Endothelial cell of umbilical vein (primary cell): Measurements from ENCODE around the gene ACMSD. TPM values are rescaled to one million over a fixed set of nuclear protein-coding genes. Genes with fewer than 3 reads are reported as not detected.

Experiments used
- BruUV-seq: library from RNA; stranded (reverse); fragments of 400-500 nt; replicated peaks from 2 replicates; lab custom pipeline; 2021; lab: Mats Ljungman, UMichigan
- CTCF ChIA-PET: fragments of 300-600, 350-600 bp; sonication (Branson Sonifier 250); formaldehyde crosslinking; loops from one replicate; lab custom pipeline; 2021; ENCODE audit warnings: antibody characterized with exemption, inconsistent platforms; lab: Charles Lee
- POLR2A ChIA-PET: fragments of 300-600, 350-600 bp; sonication (Branson Sonifier 250); formaldehyde crosslinking; loops from one replicate; lab custom pipeline; 2021; ENCODE audit warnings: antibody characterized with exemption, inconsistent platforms; lab: Charles Lee
- DNase-seq: peaks from one replicate; pipeline ENCODE4 v3.0.0-alpha.2; 2011; ENCODE audit warnings: low read depth, low spot score
- FAIRE-seq: peaks from 2 replicates; lab custom pipeline; 2011; peaks lifted over from hg19 to GRCh38; lab: Jason Lieb, UNC
- H2AFZ ChIP-seq: 2 replicates; pipeline ENCODE4 v1.6.0; 2012; ENCODE audit warnings: low read depth, low read length, control low read depth, inconsistent platforms
- H3K27ac ChIP-seq: 2 replicates; pipeline ENCODE4 v1.5.1; 2011; ENCODE audit warnings: low read depth, mild to moderate bottlenecking, control low read depth, low read length, moderate library complexity; ENCODE audit not compliant: insufficient read depth
- H3K27me3 ChIP-seq, 2 experiments: 2 replicates each; pipeline versions ENCODE4 v1.6.0 to v1.6.1; 2011; ENCODE audit warnings: low read length in 2 of 2, mixed read lengths in 1 of 2; ENCODE audit not compliant: control insufficient read depth in 2 of 2, insufficient read depth in 2 of 2
- H3K36me3 ChIP-seq, 2 experiments: 2 replicates in 1 of 2; 3 replicates in 1 of 2; pipeline ENCODE4 v1.5.1; 2011; ENCODE audit warnings: low read length in 2 of 2, mild to moderate bottlenecking in 1 of 2, moderate library complexity in 1 of 2; ENCODE audit not compliant: control insufficient read depth in 2 of 2, insufficient read depth in 2 of 2; ENCODE audit errors: extremely low read depth in 1 of 2
- H3K4me1 ChIP-seq: 3 replicates; pipeline ENCODE4 v1.5.1; 2011; ENCODE audit warnings: mild to moderate bottlenecking, low read length; ENCODE audit not compliant: control insufficient read depth, insufficient read depth; ENCODE audit errors: extremely low read depth
- H3K4me2 ChIP-seq: 2 replicates; pipeline ENCODE4 v1.6.1; 2011; ENCODE audit warnings: low read length, control low read depth, mixed read lengths; ENCODE audit not compliant: insufficient read depth
- H3K4me3 ChIP-seq, 3 experiments: fragments of 200-600 bp in 1 of 3; sonication (generic), shearing (Covaris generic) in 1 of 3; replicated peaks in 1 of 3; 2 replicates each; pipeline ENCODE4 v1.5.1; 2011 to 2016; ENCODE audit warnings: control low read depth in 3 of 3, low read length in 3 of 3, mild to moderate bottlenecking in 2 of 3, inconsistent platforms in 1 of 3, low read depth in 1 of 3, moderate library complexity in 1 of 3; ENCODE audit not compliant: insufficient read depth in 1 of 3
- H3K79me2 ChIP-seq: 2 replicates; pipeline ENCODE4 v1.6.0; 2012; ENCODE audit warnings: low read length, inconsistent platforms; ENCODE audit not compliant: control insufficient read depth, insufficient read depth
- H3K9ac ChIP-seq: replicated peaks from 2 replicates; pipeline ENCODE3; 2011; ENCODE audit warnings: low read length, control low read depth; ENCODE audit not compliant: insufficient read depth; ENCODE audit errors: extremely low read depth
- H3K9me1 ChIP-seq: replicated peaks from 3 replicates; pipeline ENCODE4 v1.6.0; 2011; ENCODE audit warnings: mild to moderate bottlenecking, low read length; ENCODE audit not compliant: control insufficient read depth, insufficient read depth; ENCODE audit errors: extremely low read depth
- H3K9me3 ChIP-seq: replicated peaks from 2 replicates; pipeline ENCODE4 v1.5.1; 2012; ENCODE audit warnings: low read length, inconsistent platforms; ENCODE audit not compliant: control insufficient read depth, insufficient read depth
- H4K20me1 ChIP-seq: replicated peaks from 2 replicates; pipeline ENCODE3; 2011; ENCODE audit warnings: mild to moderate bottlenecking, low read length; ENCODE audit not compliant: control insufficient read depth, insufficient read depth; ENCODE audit errors: extremely low read depth
- CTCF ChIP-seq, 2 donors: IDR thresholded peaks; 1 replicate in 1 of 2; 2 replicates in 1 of 2; pipeline ENCODE4 v1.5.1; 2011; ENCODE audit warnings: low read length in 2 of 2, mild to moderate bottlenecking in 2 of 2, moderate library complexity in 2 of 2, control low read depth in 1 of 2, inconsistent platforms in 1 of 2, low read depth in 1 of 2; ENCODE audit not compliant: insufficient read depth in 1 of 2; ENCODE audit errors: extremely low read depth in 1 of 2
- EZH2 ChIP-seq: IDR thresholded peaks from 2 replicates; pipeline ENCODE4 v1.6.1; 2012; ENCODE audit warnings: borderline replicate concordance, low read depth, mild to moderate bottlenecking, moderate library complexity, low read length, inconsistent platforms; ENCODE audit not compliant: severe bottlenecking
- GATA2 ChIP-seq: IDR thresholded peaks from 2 replicates; pipeline ENCODE4 v1.7.0; 2011; ENCODE audit warnings: low read depth, mild to moderate bottlenecking, moderate library complexity, mixed read lengths, low read length; ENCODE audit not compliant: insufficient read length, insufficient read depth
- POLR2A ChIP-seq: IDR thresholded peaks from 2 replicates; pipeline ENCODE4 v1.6.1; 2012; ENCODE audit warnings: low read depth, mild to moderate bottlenecking, control low read depth, low read length
- POLR2AphosphoS5 ChIP-seq: IDR thresholded peaks from 2 replicates; pipeline ENCODE4 v1.6.1; 2012; ENCODE audit warnings: low read depth, mild to moderate bottlenecking, control low read depth, low read length, moderate library complexity; ENCODE audit not compliant: insufficient read depth
- dilution Hi-C: fragments of 300-500 bp; cut with MboI; formaldehyde crosslinking; loops from one replicate; pipeline ENCODE4 v1.15.0; 2019; ENCODE audit warnings: low sequenced_read_pairs; ENCODE audit not compliant: extremely low pct_ligation_motif_present
- intact Hi-C: fragments of 100-400 bp; cut with micrococcal nuclease; formaldehyde crosslinking; loops from one replicate; pipeline ENCODE4 v1.10.0; 2022
- polyA plus RNA-seq, 4 experiments: library from polyadenylated mRNA; depleted of rRNA in 3 of 4; stranded (reverse) in 3 of 4; unstranded in 1 of 4; fragments of >200 nt; gene quantifications; 2 replicates each; pipeline versions ENCODE4 v1.2.1 to v1.2.3, GENCODE V29; 2011 to 2012; ENCODE audit warnings: missing spikeins in 1 of 4
- total RNA-seq: library from RNA; stranded (reverse); gene quantifications from 2 replicates; pipeline ENCODE4 v1.2.3, GENCODE V29; 2021
- TF ChIP-seq, protein P1 (sequence below): IDR thresholded peaks from 2 replicates; pipeline ENCODE4 v1.6.1; 2011; ENCODE audit not compliant: insufficient read depth, insufficient read length

ACMSD gene
- total and polyA plus RNA-seq, 2 donors (not counting 3 experiments of a cell fraction or from before 2014, with no cell fraction given), result not detected

- H3K4me2 ChIP-seq, result peak overlapping the region; percentile 99
- POLR2A ChIA-PET, result interaction anchor here (0.7 kb wide), 2 partner anchors 523 to 580 kb away, joined by 3 read pairs; no protein-coding TSS in a partner anchor
- no peak for FAIRE-seq
Measured at GRCh38 chr2:134917888-134918525, 79.6 kb downstream of the ACMSD start.

More at GRCh38 chr2:134917888-134918525, 79.6 kb downstream of the ACMSD start:
- peaks cover 17% of the 10 kb centered on the region for H3K4me1 ChIP-seq
- CTCF ChIA-PET, result interaction anchor here (0.7 to 2.9 kb wide), 6 partner anchors 8 to 467 kb away, joined by 3 to 17 read pairs (median 4); no protein-coding TSS in a partner anchor
- intact Hi-C loops, result loop anchor here (1.0 to 5.0 kb wide), 5 partner anchors 135 to 823 kb away; partner anchors contain the start of genes RAB3GAP1 and UBXN4
- no peaks in the 10 kb centered on the region for H3K36me3 ChIP-seq
- TF ChIP-seq EZH2 (no peak), CTCF (IDR thresholded peaks at IDR 0.05; ENCODE audit: extremely low read depth in 1 of 2, insufficient read depth in 1 of 2, low read depth in 1 of 2, low read length in 2 of 2) (peak in 1 of 2 donors; percentile 35), POLR2AphosphoS5 (peak; percentile 61), GATA2 (peak; percentile 9), POLR2A (peak; percentile 78)
- TF ChIP-seq, protein P1, sequence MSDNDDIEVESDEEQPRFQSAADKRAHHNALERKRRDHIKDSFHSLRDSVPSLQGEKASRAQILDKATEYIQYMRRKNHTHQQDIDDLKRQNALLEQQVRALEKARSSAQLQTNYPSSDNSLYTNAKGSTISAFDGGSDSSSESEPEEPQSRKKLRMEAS, result no peak
- H3K4me3 ChIP-seq, result peak overlapping the region; percentile 86 to 98 (median 93)
- H3K27ac ChIP-seq, result peak overlapping the region; percentile 82
- H3K9me1 ChIP-seq, result no peaks in the 10 kb centered on the region
- H3K27me3 ChIP-seq, result no peaks in the 10 kb centered on the region
- peak overlapping the region; percentile 94 for H3K9ac ChIP-seq
- H3K79me2 ChIP-seq, result peaks cover 43% of the 10 kb centered on the region
- TSS peak; percentile 54 for BruUV-seq
- dilution Hi-C loops, result no loop called here
- H2AFZ ChIP-seq, result peak overlapping the region; percentile 83
- no peaks in the 10 kb centered on the region for H3K9me3 ChIP-seq
- peaks cover 21% of the 10 kb centered on the region for H4K20me1 ChIP-seq
- peak; percentile 92 for DNase-seq
